Pancreas (tissue), 10 donors: ENCODE results near the gene TPH1. TPM values are rescaled to one million over a fixed set of nuclear protein-coding genes. Genes with fewer than 3 reads are reported as not detected.

ENCODE experiments used
- ATAC-seq, 4 donors: fragments of 200-7000 bp; cut with Tn5 transposase; one replicate each; pipeline versions ENCODE4 v1.8.0 to v1.9.1; 2020; ENCODE audit warnings: mild to moderate bottlenecking in 4 of 4, moderate library complexity in 4 of 4
- DNase-seq, 6 donors: peaks; one replicate each; pipeline ENCODE4 v3.0.0-alpha.2; 2020
- FAIRE-seq: peaks from 2 replicates; lab custom pipeline; 2012; peaks lifted over from hg19 to GRCh38; lab: Jason Lieb, UNC
- H3K27ac ChIP-seq, 4 donors: fragments of 200-600 bp; sonication (generic); 1 replicate in 3 of 4; 2 replicates in 1 of 4; pipeline versions ENCODE4 v1.5.0 to v1.8.0; 2020
- H3K27me3 ChIP-seq, 4 donors: fragments of 200-600 bp; one replicate each; pipeline ENCODE4 v1.8.0; 2021
- H3K36me3 ChIP-seq, 3 donors: fragments of 200-600 bp; sonication (generic) in 1 of 3; one replicate each; pipeline versions ENCODE4 v1.5.0 to v1.8.0; 2020 to 2021
- H3K4me1 ChIP-seq, 3 donors: fragments of 200-600 bp; one replicate each; pipeline ENCODE4 v1.8.0; 2021
- H3K4me3 ChIP-seq, 4 donors: fragments of 200-600 bp; sonication (generic) in 2 of 4; one replicate each; pipeline versions ENCODE4 v1.5.0 to v1.8.0; 2020 to 2021
- H3K9me3 ChIP-seq, 4 donors: fragments of 200-600 bp; one replicate each; pipeline ENCODE4 v1.8.0; 2021
- WGBS, 2 donors: extraction: QIAGEN DNeasy Blood & Tissue Kit; methylation state at CpG; one replicate each; pipeline ENCODE4 v1.1.7; 2013; 5-methylcytosine and 5-hydroxymethylcytosine counted together
- intact Hi-C, 3 donors: fragments of 100-400 bp; cut with DNase I; formaldehyde crosslinking; loops; one replicate each; pipeline versions ENCODE4 v1.11.1 to v1.14.2; 2022
- polyA plus RNA-seq, 2 donors: library from polyadenylated mRNA; stranded (reverse); fragments of 200-250 nt; gene quantifications; one replicate each; pipeline ENCODE4 v1.2.3, GENCODE V29; 2013
- total RNA-seq, 6 donors: library from RNA; stranded (reverse); fragmentation: NEBNext Ultra II Directional in 4 of 6; extraction: Animal tissue kit (Norgen Biotek cat#: 25700) in 4 of 6; gene quantifications; one replicate each; pipeline versions ENCODE4 v1.2.1 to v1.2.4, GENCODE V29; 2021 to 2023
- TF ChIP-seq, protein P1 (sequence below), 4 donors: fragments of 200-600 bp; sonication (generic) in 3 of 4; IDR thresholded peaks; one replicate each; pipeline versions ENCODE4 v1.5.0 to v1.8.0; 2021; ENCODE audit warnings: antibody characterized with exemption in 4 of 4
- donor health status: healthy with polysubstance abuse.
- donor health status: DM: no; HTN: no; CAD: no; lungs with moderate emphysema.
- donor health status: DM: no; HTN: no; CAD: no.
- donor health status: control.
- donor health status: control.
- donor health status: Bipolar disorder and iron deficiency.
- donor health status: DM: yes; HTN: yes; CAD: no.
- donor health status: DM: no; HTN: no; CAD: no.
- donor health status: DM: no; HTN: no; CAD: no.
- donor health status: DM: yes; HTN: yes; CAD: no.

The TPH1 gene
- total and polyA plus RNA-seq, 8 donors = 0.03 to 0.47 (median 0.17) TPM

DNA sequence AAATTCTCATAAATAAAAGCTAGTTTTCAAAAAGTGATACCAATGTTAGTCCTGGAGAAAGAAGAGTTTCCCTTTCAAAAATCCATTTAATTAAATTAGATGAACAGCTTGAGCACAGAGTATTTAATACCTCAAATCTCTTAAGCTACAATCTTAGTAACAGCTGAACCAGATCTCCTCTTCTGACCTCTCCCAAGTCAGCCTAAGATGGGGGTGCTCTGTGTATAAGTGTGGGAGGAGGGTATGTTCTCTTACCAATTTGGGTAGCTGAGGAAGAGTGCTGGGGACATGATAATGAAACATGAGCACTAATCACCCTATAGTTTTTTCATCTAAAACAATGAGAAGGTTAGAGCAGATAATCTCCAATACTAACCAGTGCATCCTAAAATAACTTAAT, 9.6 kb downstream of the TPH1 start:
- FAIRE-seq = no peak
- TF ChIP-seq, protein P1, sequence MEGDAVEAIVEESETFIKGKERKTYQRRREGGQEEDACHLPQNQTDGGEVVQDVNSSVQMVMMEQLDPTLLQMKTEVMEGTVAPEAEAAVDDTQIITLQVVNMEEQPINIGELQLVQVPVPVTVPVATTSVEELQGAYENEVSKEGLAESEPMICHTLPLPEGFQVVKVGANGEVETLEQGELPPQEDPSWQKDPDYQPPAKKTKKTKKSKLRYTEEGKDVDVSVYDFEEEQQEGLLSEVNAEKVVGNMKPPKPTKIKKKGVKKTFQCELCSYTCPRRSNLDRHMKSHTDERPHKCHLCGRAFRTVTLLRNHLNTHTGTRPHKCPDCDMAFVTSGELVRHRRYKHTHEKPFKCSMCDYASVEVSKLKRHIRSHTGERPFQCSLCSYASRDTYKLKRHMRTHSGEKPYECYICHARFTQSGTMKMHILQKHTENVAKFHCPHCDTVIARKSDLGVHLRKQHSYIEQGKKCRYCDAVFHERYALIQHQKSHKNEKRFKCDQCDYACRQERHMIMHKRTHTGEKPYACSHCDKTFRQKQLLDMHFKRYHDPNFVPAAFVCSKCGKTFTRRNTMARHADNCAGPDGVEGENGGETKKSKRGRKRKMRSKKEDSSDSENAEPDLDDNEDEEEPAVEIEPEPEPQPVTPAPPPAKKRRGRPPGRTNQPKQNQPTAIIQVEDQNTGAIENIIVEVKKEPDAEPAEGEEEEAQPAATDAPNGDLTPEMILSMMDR (IDR thresholded peaks at IDR 0.05) = no peak
- Histone ChIP-seq H3K36me3 (no peaks in the 10 kb centered on the region), H3K9me3 (no peaks in the 10 kb centered on the region), H3K4me3 (no peak overlapping the region), H3K4me1 (no peaks in the 10 kb centered on the region), H3K27me3 (no peaks in the 10 kb centered on the region), H3K27ac (no peak overlapping the region)
- intact Hi-C loops = no loop called here
- no peak for ATAC-seq
- DNase-seq = no peak

DNA sequence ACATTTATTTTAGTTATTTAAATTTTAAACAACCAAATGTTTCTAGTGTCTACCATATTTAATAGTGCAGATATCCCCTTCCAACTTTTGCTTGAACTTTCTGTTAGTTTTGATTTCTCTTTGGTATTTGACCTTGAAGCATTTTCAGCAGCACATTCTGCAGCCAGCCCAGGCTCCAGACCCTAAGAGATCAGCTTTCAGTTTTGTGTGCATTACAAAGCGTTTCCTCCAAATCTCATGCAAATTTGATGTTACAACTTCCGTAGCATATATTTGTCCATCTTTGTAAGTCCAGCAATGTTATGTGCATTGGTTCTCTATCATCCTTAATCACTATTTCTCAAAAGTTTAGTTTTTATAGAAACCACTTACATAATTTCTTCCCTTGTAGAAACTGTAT, 18.6 kb downstream of the TPH1 start:
- ATAC-seq (no peak), DNase-seq (no peak), FAIRE-seq (no peak)
- Histone ChIP-seq H3K4me1 (no peaks in the 10 kb centered on the region), H3K27ac (no peak overlapping the region), H3K36me3 (no peaks in the 10 kb centered on the region), H3K27me3 (no peaks in the 10 kb centered on the region), H3K9me3 (no peaks in the 10 kb centered on the region), H3K4me3 (no peak overlapping the region)
- intact Hi-C loops = no loop called here
- WGBS, 2 donors = 86 to 87% methylated on average over 2 of the region's 2 CpGs
- TF ChIP-seq, protein P1 (IDR thresholded peaks at IDR 0.05) = no peak

DNA sequence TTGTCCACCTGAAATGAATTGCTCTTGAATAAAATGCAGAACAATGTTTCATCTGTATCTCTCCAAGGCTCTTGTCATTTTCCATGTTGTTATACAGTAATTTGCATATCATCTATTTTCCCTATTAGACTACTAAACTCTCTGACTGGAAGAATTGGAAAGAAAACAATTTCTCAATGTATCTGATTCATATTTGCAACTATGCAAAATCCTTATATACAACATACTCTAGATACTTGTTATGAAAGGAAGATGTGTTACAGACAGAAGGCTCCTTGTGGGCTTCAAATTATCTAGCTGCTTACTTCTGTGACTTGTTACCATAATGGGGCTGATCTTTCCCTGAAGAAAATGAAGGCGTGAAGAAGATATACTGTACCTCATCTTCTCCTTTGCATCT, 23.6 kb downstream of the TPH1 start:
- Histone ChIP-seq H3K27me3 (no peaks in the 10 kb centered on the region), H3K4me1 (no peaks in the 10 kb centered on the region), H3K27ac (no peak overlapping the region), H3K9me3 (no peaks in the 10 kb centered on the region), H3K4me3 (no peak overlapping the region), H3K36me3 (no peaks in the 10 kb centered on the region)
- TF ChIP-seq, protein P1 (IDR thresholded peaks at IDR 0.05) = no peak
- 76 to 82% methylated on average over 1 of the region's 1 CpG for WGBS, 2 donors
- intact Hi-C loops = no loop called here
- ATAC-seq (no peak), FAIRE-seq (no peak), DNase-seq (no peak)

DNA sequence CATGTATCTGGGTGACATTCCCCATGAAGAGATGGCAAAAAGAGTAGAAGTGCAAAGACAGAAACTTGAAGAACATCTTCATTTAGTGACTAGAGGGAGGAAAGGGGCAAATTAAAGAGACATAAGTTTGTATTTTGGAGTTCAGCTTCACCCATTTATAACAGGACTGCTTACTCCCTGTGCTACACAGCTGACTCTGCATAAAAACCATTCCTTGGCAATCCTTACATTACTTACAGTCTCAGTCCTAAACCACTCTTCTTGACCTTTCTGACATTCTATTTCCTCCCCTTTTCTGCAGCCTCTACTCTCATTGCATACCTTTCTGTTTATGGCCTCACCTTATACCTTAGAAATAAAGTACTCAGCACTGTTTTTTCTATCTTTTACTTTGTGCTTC, 26.4 kb downstream of the TPH1 start:
- Histone ChIP-seq H3K27ac (no peak overlapping the region), H3K4me1 (no peaks in the 10 kb centered on the region), H3K36me3 (no peaks in the 10 kb centered on the region), H3K4me3 (no peak overlapping the region), H3K9me3 (no peaks in the 10 kb centered on the region), H3K27me3 (no peaks in the 10 kb centered on the region)
- DNase-seq (no peak), FAIRE-seq (no peak), ATAC-seq (no peak)
- intact Hi-C loops = no loop called here
- TF ChIP-seq, protein P1 (IDR thresholded peaks at IDR 0.05) = no peak

DNA sequence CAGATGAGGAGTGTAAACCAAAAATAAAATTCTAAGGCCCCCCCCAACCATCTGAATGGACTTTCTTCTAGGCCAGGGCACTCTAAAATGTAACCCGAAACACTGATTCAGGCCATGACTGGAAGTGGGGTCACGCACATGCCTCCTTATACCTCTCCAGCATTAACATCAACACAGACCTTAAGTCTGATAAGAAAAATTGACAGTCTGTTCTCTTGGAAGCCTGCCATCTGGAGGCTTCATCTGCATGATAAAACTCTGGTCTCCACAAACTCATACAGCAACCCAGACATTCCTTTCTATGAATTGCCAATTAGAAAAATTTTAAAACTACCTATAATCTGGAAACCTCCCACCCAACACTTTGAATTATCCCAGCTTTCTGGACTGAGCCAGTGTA, 29.3 kb downstream of the TPH1 start:
- Histone ChIP-seq H3K36me3 (no peaks in the 10 kb centered on the region), H3K4me3 (no peak overlapping the region), H3K4me1 (peaks cover 0 to 8% (median 0%) of the 10 kb centered on the region in 3 donors), H3K9me3 (no peaks in the 10 kb centered on the region), H3K27me3 (no peaks in the 10 kb centered on the region), H3K27ac (no peak overlapping the region)
- no peak for DNase-seq
- no peak for FAIRE-seq
- TF ChIP-seq, protein P1 (IDR thresholded peaks at IDR 0.05) = no peak
- WGBS, 2 donors = 87 to 89% methylated on average over 2 of the region's 2 CpGs
- intact Hi-C loops = no loop called here
- no peak for ATAC-seq
